Activated CD8-positive, alpha-beta memory T cell treated with anti-CD3 and anti-CD28 coated beads, Interleukin-2, amount 50 U/mL, for 1 hour (primary cell): ENCODE measurements around the gene CEP112.

ENCODE experiments used
- DNase-seq: peaks from one replicate; pipeline ENCODE4 v3.0.0-alpha.2; 2020; ENCODE audit errors: extremely low read depth

CEP112 gene

GRCh38 chr17:66211047-66211810, 19.3 kb upstream of the CEP112 start:
- DNase-seq: no peak

GRCh38 chr17:66210208-66210574, 18.3 kb upstream of the CEP112 start:
- DNase-seq: no peak

- DNase-seq: no peak
Measured at GRCh38 chr17:66207936-66208335, 16.0 kb upstream of the CEP112 start.

- DNase-seq: no peak
Measured at GRCh38 chr17:66203274-66204015, 11.5 kb upstream of the CEP112 start.

- no peak for DNase-seq
Measured at GRCh38 chr17:66200685-66201092, 8.8 kb upstream of the CEP112 start.

GRCh38 chr17:66198242-66198641, 6.3 kb upstream of the CEP112 start:
- no peak for DNase-seq

- no peak for DNase-seq
Measured at GRCh38 chr17:66192378-66192687, 400 bp upstream of the CEP112 start.

GRCh38 chr17:66190738-66191592, 968 bp downstream of the CEP112 start:
- DNase-seq: no peak

- DNase-seq: no peak
Measured at GRCh38 chr17:66187718-66188117, 4.2 kb downstream of the CEP112 start.

- DNase-seq: no peak
Measured at GRCh38 chr17:66185862-66186261, 6.1 kb downstream of the CEP112 start.

GRCh38 chr17:66184392-66184791, 7.5 kb downstream of the CEP112 start:
- no peak for DNase-seq

GRCh38 chr17:66183529-66183928, 8.4 kb downstream of the CEP112 start:
- no peak for DNase-seq

GRCh38 chr17:66178642-66179041, 13.3 kb downstream of the CEP112 start:
- no peak for DNase-seq

GRCh38 chr17:66177048-66177447, 14.9 kb downstream of the CEP112 start:
- DNase-seq: no peak

- DNase-seq: no peak
Measured at GRCh38 chr17:66175892-66176291, 16.0 kb downstream of the CEP112 start.

- DNase-seq: no peak
Measured at GRCh38 chr17:66172691-66173223, 19.2 kb downstream of the CEP112 start.

GRCh38 chr17:66172144-66172543, 19.8 kb downstream of the CEP112 start:
- DNase-seq: no peak

- no peak for DNase-seq
Measured at GRCh38 chr17:66171692-66172091, 20.2 kb downstream of the CEP112 start.

GRCh38 chr17:66171172-66171571, 20.8 kb downstream of the CEP112 start:
- no peak for DNase-seq

- DNase-seq: no peak
Measured at GRCh38 chr17:66169839-66170238, 22.1 kb downstream of the CEP112 start.

- DNase-seq: no peak
Measured at GRCh38 chr17:66167189-66167815, 24.6 kb downstream of the CEP112 start.
